Neuronal stem cell (in vitro differentiated cells): ENCODE data around the gene PMFBP1.

ENCODE experiments used
- DNase-seq: peaks from one replicate; pipeline ENCODE4 v3.0.0-alpha.2; 2013; ENCODE audit warnings: low spot score
- H2AFZ ChIP-seq: one replicate; pipeline ENCODE4 v1.6.1; 2013; ENCODE audit warnings: mild to moderate bottlenecking, low read length, inconsistent platforms
- H2AK5ac ChIP-seq: 2 replicates; pipeline ENCODE4 v1.6.1; 2013; ENCODE audit warnings: low read depth, mild to moderate bottlenecking, inconsistent platforms, low read length, moderate library complexity, mixed read lengths
- H2BK120ac ChIP-seq: 2 replicates; pipeline ENCODE4 v1.6.1; 2013; ENCODE audit warnings: low read depth, mild to moderate bottlenecking, inconsistent platforms, low read length, moderate library complexity, mixed read lengths
- H2BK12ac ChIP-seq: one replicate; pipeline ENCODE4 v1.6.1; 2013; ENCODE audit warnings: low read length, inconsistent platforms
- H2BK15ac ChIP-seq: 2 replicates; pipeline ENCODE4 v1.6.1; 2013; ENCODE audit warnings: mild to moderate bottlenecking, low read length, inconsistent platforms, mixed read lengths
- H2BK5ac ChIP-seq: one replicate; pipeline ENCODE4 v1.6.1; 2013; ENCODE audit warnings: inconsistent platforms, mild to moderate bottlenecking, low read length, moderate library complexity
- H3K14ac ChIP-seq: one replicate; pipeline ENCODE4 v1.6.1; 2013; ENCODE audit warnings: low read length, inconsistent platforms
- H3K18ac ChIP-seq: 2 replicates; pipeline ENCODE4 v1.6.1; 2013; ENCODE audit warnings: low read length, inconsistent platforms
- H3K23ac ChIP-seq: 2 replicates; pipeline ENCODE4 v1.6.1; 2013; ENCODE audit warnings: low read depth, mild to moderate bottlenecking, mixed read lengths, low read length, inconsistent platforms; ENCODE audit not compliant: poor library complexity
- H3K27ac ChIP-seq: replicated peaks from 3 replicates; pipeline ENCODE4 v1.5.1; 2013; ENCODE audit warnings: low read length, inconsistent platforms
- H3K27me3 ChIP-seq, 3 experiments: 2 replicates each; pipeline ENCODE4 v1.6.1; 2013; ENCODE audit warnings: low read length in 3 of 3, mild to moderate bottlenecking in 2 of 3, inconsistent platforms in 1 of 3, low read depth in 1 of 3, mixed read lengths in 1 of 3, moderate library complexity in 1 of 3; ENCODE audit not compliant: control insufficient read depth in 3 of 3, insufficient read depth in 3 of 3
- H3K36me3 ChIP-seq, 2 donors: replicated peaks in 1 of 2; 2 replicates each; pipeline ENCODE4 v1.6.1; 2013; ENCODE audit warnings: low read length in 2 of 2; ENCODE audit not compliant: control insufficient read depth in 2 of 2, insufficient read depth in 2 of 2
- H3K4ac ChIP-seq: 2 replicates; pipeline ENCODE4 v1.6.1; 2013; ENCODE audit warnings: inconsistent platforms, mild to moderate bottlenecking, low read length, moderate library complexity
- H3K4me1 ChIP-seq, 2 donors: 1 replicate in 1 of 2; 2 replicates in 1 of 2; pipeline ENCODE4 v1.6.1; 2013; ENCODE audit warnings: low read length in 2 of 2, low read depth in 1 of 2; ENCODE audit not compliant: control insufficient read depth in 2 of 2, insufficient read depth in 1 of 2
- H3K4me2 ChIP-seq: one replicate; pipeline ENCODE4 v1.6.1; 2013; ENCODE audit warnings: mild to moderate bottlenecking, low read length, inconsistent platforms; ENCODE audit not compliant: insufficient read depth, poor library complexity, severe bottlenecking
- H3K4me3 ChIP-seq, 2 donors: 2 replicates each; pipeline ENCODE4 v1.5.1; 2013; ENCODE audit warnings: low read length in 2 of 2, mild to moderate bottlenecking in 2 of 2, inconsistent platforms in 1 of 2, moderate library complexity in 1 of 2
- H3K79me1 ChIP-seq: one replicate; pipeline ENCODE4 v1.6.1; 2013; ENCODE audit warnings: low read depth, mild to moderate bottlenecking, inconsistent platforms, low read length, moderate library complexity
- H3K9ac ChIP-seq: one replicate; pipeline ENCODE4 v1.6.1; 2013; ENCODE audit warnings: mild to moderate bottlenecking, low read depth, low read length, inconsistent platforms; ENCODE audit not compliant: poor library complexity
- H3K9me3 ChIP-seq, 2 donors: replicated peaks in 1 of 2; 2 replicates each; pipeline versions ENCODE3 to v1.6.1; 2013; ENCODE audit warnings: low read length in 2 of 2, mild to moderate bottlenecking in 2 of 2, inconsistent platforms in 1 of 2, low read depth in 1 of 2, mixed read lengths in 1 of 2, moderate library complexity in 1 of 2; ENCODE audit not compliant: control insufficient read depth in 2 of 2, insufficient read depth in 1 of 2
- H4K8ac ChIP-seq: one replicate; pipeline ENCODE4 v1.6.1; 2013; ENCODE audit warnings: low read depth, mild to moderate bottlenecking, inconsistent platforms, low read length, moderate library complexity
- H4K91ac ChIP-seq: one replicate; pipeline ENCODE4 v1.6.1; 2013; ENCODE audit warnings: low read length, low read depth, mild to moderate bottlenecking, inconsistent platforms; ENCODE audit not compliant: poor library complexity
- whole genome bisulfite sequencing, 2 donors: extraction: QIAGEN DNeasy Blood & Tissue Kit; methylation state at CpG; one replicate each; pipeline ENCODE4 v1.1.7; 2013; ENCODE audit warnings: missing lambda C conversion rate in 2 of 2, mixed read lengths in 1 of 2; ENCODE audit not compliant: insufficient read length in 2 of 2, insufficient replicate concordance in 1 of 2; ENCODE audit errors: extremely low coverage in 2 of 2; 5-methylcytosine and 5-hydroxymethylcytosine counted together

PMFBP1 gene

DNA sequence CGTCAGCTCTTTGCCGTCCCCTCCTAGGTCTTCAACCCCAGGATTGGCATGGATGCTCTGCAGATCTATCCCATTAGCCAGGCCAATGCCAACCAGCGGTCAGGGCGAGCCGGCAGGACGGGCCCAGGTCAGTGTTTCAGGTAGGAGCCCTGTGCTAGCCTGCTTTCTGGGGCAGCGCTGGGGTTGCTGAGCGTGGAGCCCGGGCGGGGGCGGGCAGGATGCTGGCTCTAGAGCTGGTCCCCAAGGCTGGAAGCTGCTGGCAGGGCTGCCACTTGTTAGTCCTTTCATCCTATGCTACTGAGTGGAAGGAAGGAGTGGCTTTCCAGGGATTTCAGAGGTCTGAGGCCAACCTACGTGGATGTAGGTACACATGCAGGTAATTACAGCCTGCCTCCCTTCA, 66.0 kb downstream of the PMFBP1 start:
- Histone ChIP-seq H3K23ac (no peak overlapping the region), H3K36me3 (peaks cover 87 to 100% of the 10 kb centered on the region in 2 donors), H3K4me1 (no peaks in the 10 kb centered on the region), H3K79me1 (no peaks in the 10 kb centered on the region), H3K9me3 (no peaks in the 10 kb centered on the region), H3K9ac (no peak overlapping the region), H3K4ac (no peak overlapping the region), H4K8ac (no peak overlapping the region), H2BK120ac (no peak overlapping the region), H3K27ac (no peak overlapping the region), H3K4me3 (no peak overlapping the region), H3K4me2 (no peak overlapping the region), H2BK5ac (no peak overlapping the region), H2AK5ac (no peak overlapping the region), H2BK12ac (no peak overlapping the region), H4K91ac (no peak overlapping the region), H3K14ac (no peak overlapping the region), H2BK15ac (no peak overlapping the region), H3K18ac (no peak overlapping the region), H3K27me3 (no peaks in the 10 kb centered on the region), H2AFZ (no peak overlapping the region)
- no CpG with 5 or more reads among the region's 12 CpGs for WGBS, 2 donors
- no peak for DNase-seq

DNA sequence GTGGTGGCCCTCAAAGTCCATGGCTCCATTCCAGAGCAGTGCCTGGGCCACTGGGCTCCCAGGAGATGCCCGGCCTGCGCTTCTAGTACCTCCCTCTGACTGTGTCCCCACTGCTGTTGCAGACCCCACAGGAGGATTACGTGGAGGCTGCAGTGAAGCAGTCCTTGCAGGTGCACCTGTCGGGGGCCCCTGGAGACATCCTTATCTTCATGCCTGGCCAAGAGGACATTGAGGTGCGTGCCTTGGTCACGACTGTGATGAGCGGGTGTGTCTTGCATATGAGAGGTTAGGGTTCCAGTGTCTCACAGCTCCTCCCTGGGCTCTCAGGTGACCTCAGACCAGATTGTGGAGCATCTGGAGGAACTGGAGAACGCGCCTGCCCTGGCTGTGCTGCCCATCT, 67.0 kb downstream of the PMFBP1 start:
- Histone ChIP-seq H4K91ac (no peak overlapping the region), H3K9ac (no peak overlapping the region), H2BK15ac (no peak overlapping the region), H3K27ac (no peak overlapping the region), H3K9me3 (no peaks in the 10 kb centered on the region), H3K18ac (no peak overlapping the region), H2AFZ (no peak overlapping the region), H3K27me3 (no peaks in the 10 kb centered on the region), H3K14ac (no peak overlapping the region), H2BK120ac (no peak overlapping the region), H3K36me3 (peaks cover 87 to 100% of the 10 kb centered on the region in 2 donors), H4K8ac (no peak overlapping the region), H3K23ac (no peak overlapping the region), H3K4ac (no peak overlapping the region), H2AK5ac (no peak overlapping the region), H2BK12ac (no peak overlapping the region), H2BK5ac (no peak overlapping the region), H3K79me1 (no peaks in the 10 kb centered on the region), H3K4me2 (no peak overlapping the region), H3K4me3 (no peak overlapping the region), H3K4me1 (no peaks in the 10 kb centered on the region)
- DNase-seq: no peak
- WGBS, 2 donors: no CpG with 5 or more reads among the region's 9 CpGs

GRCh38 chr16:72101195-72101594, 70.8 kb downstream of the PMFBP1 start:
- no peak overlapping the region for H2BK120ac ChIP-seq
- H2BK12ac ChIP-seq: no peak overlapping the region
- WGBS, 2 donors: no CpG with 5 or more reads among the region's 10 CpGs
- H3K27me3 ChIP-seq: no peaks in the 10 kb centered on the region
- H3K79me1 ChIP-seq: no peaks in the 10 kb centered on the region
- no peak overlapping the region for H3K4me3 ChIP-seq
- H3K4me2 ChIP-seq: no peak overlapping the region
- H3K4ac ChIP-seq: no peak overlapping the region
- no peak overlapping the region for H3K27ac ChIP-seq
- H3K23ac ChIP-seq: no peak overlapping the region
- no peak overlapping the region for H3K18ac ChIP-seq
- H3K14ac ChIP-seq: no peak overlapping the region
- H2BK15ac ChIP-seq: no peak overlapping the region
- no peaks in the 10 kb centered on the region for H3K4me1 ChIP-seq
- no peak overlapping the region for H4K8ac ChIP-seq
- no peak for DNase-seq
- no peak overlapping the region for H2BK5ac ChIP-seq
- H2AFZ ChIP-seq: no peak overlapping the region
- H3K9me3 ChIP-seq: no peaks in the 10 kb centered on the region
- peaks cover 85 to 99% of the 10 kb centered on the region in 2 donors for H3K36me3 ChIP-seq
- no peak overlapping the region for H4K91ac ChIP-seq
- H3K9ac ChIP-seq: no peak overlapping the region
- no peak overlapping the region for H2AK5ac ChIP-seq

DNA sequence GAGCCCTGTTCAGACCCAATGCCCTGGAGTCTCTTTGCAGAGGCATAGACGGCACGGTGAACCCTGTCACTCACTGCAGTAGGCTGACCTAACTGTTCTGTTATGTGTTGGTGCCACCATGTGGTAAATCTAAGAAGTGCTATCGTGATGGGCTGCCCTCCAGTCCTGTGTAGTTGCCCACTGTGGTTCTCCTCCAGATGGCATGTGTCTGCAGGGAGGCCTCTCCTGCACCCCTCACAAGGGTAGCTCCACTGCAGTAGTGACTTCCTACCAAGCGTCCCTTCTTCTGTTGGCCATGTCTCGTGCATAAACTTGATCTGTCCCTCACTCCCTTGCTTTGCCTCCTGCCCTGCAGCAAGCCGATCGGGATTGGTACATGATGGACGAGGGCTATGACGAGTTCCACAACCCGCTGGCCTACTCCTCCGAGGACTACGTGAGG, 72.6 kb downstream of the PMFBP1 start:
- no peak overlapping the region for H2BK12ac ChIP-seq
- H3K4me1 ChIP-seq: peaks cover 0 to 7% of the 10 kb centered on the region in 2 donors
- peak; percentile 27 for DNase-seq
- H3K9ac ChIP-seq: peak overlapping the region; percentile 57
- no peak overlapping the region for H2AK5ac ChIP-seq
- H3K18ac ChIP-seq: no peak overlapping the region
- no peak overlapping the region for H3K27ac ChIP-seq
- no peaks in the 10 kb centered on the region for H3K9me3 ChIP-seq
- no peak overlapping the region for H4K91ac ChIP-seq
- H2BK120ac ChIP-seq: no peak overlapping the region
- no peak overlapping the region for H3K14ac ChIP-seq
- H2BK15ac ChIP-seq: no peak overlapping the region
- H3K4me3 ChIP-seq: no peak overlapping the region
- H3K27me3 ChIP-seq: no peaks in the 10 kb centered on the region
- peak overlapping the region; percentile 3 for H2BK5ac ChIP-seq
- no peak overlapping the region for H3K4ac ChIP-seq
- no peak overlapping the region for H4K8ac ChIP-seq
- no peaks in the 10 kb centered on the region for H3K79me1 ChIP-seq
- H3K36me3 ChIP-seq: peaks cover 71 to 88% of the 10 kb centered on the region in 2 donors
- no peak overlapping the region for H3K4me2 ChIP-seq
- WGBS, 2 donors: no CpG with 5 or more reads among the region's 12 CpGs
- no peak overlapping the region for H2AFZ ChIP-seq
- H3K23ac ChIP-seq: no peak overlapping the region
